HG02870 (cell line): ENCODE data around the gene DPH1.

Experiments
- ATAC-seq: cut with Tn5 transposase; IDR thresholded peaks from one replicate; pipeline ENCODE4 v1.9.1; 2021; ENCODE audit warnings: mild to moderate bottlenecking, moderate library complexity; ENCODE audit not compliant: unreplicated experiment

The DPH1 gene

GRCh38 chr17:2025622-2026309, 4.2 kb upstream of the DPH1 start:
- no peak for ATAC-seq

- ATAC-seq: no peak
Observed at GRCh38 chr17:2027528-2028233, 2.3 kb upstream of the DPH1 start.

- ATAC-seq: no peak
Observed at GRCh38 chr17:2028234-2028614, 1.7 kb upstream of the DPH1 start.

GRCh38 chr17:2028737-2029136, 1.2 kb upstream of the DPH1 start:
- no peak for ATAC-seq

- ATAC-seq: no peak
Observed at GRCh38 chr17:2030779-2031163, 818 bp downstream of the DPH1 start.

- no peak for ATAC-seq
Observed at GRCh38 chr17:2033153-2033552, 3.2 kb downstream of the DPH1 start.

GRCh38 chr17:2034157-2034556, 4.2 kb downstream of the DPH1 start:
- ATAC-seq: no peak

- no peak for ATAC-seq
Observed at GRCh38 chr17:2034806-2035540, 5.0 kb downstream of the DPH1 start.

GRCh38 chr17:2035541-2036488, 5.9 kb downstream of the DPH1 start:
- no peak for ATAC-seq

- no peak for ATAC-seq
Observed at GRCh38 chr17:2037155-2037554, 7.2 kb downstream of the DPH1 start.

GRCh38 chr17:2040219-2040827, 10.4 kb downstream of the DPH1 start:
- ATAC-seq: no peak

- no peak for ATAC-seq
Observed at GRCh38 chr17:2040942-2041560, 11.1 kb downstream of the DPH1 start.

GRCh38 chr17:2041561-2042389, 11.8 kb downstream of the DPH1 start, which contains the start of gene OVCA2:
Gene OVCA2 (plus strand): TSS chr17:2042022. CDS start chr17:2042048, 26 bp downstream.
- peak; percentile 91 for ATAC-seq

GRCh38 chr17:2042390-2042847, 12.5 kb downstream of the DPH1 start:
- ATAC-seq: no peak

- no peak for ATAC-seq
Observed at GRCh38 chr17:2042933-2043332, 13.0 kb downstream of the DPH1 start.

GRCh38 chr17:2043785-2044184, 13.8 kb downstream of the DPH1 start:
- ATAC-seq: no peak

- ATAC-seq: no peak
Observed at GRCh38 chr17:2044263-2044894, 14.4 kb downstream of the DPH1 start.

GRCh38 chr17:2047590-2047989, 17.6 kb downstream of the DPH1 start:
- no peak for ATAC-seq
